Measurements from ENCODE around the gene PCNX2.

- TF ChIP-seq CREB1 (IDR thresholded peaks at IDR 0.05; ENCODE audit: low read depth) (no peak), SREBF1 (IDR thresholded peaks at IDR 0.05; ENCODE audit: low read length) (no peak), BHLHE40 (IDR thresholded peaks at IDR 0.05; ENCODE audit: borderline replicate concordance in 1 of 2, low read depth in 2 of 2, low read length in 1 of 2) (no peak), CEBPB (IDR thresholded peaks at IDR 0.05; ENCODE audit: borderline replicate concordance in 1 of 2, low read depth in 2 of 2, low read length in 2 of 2) (no peak)
- TF ChIP-seq, protein P1, sequence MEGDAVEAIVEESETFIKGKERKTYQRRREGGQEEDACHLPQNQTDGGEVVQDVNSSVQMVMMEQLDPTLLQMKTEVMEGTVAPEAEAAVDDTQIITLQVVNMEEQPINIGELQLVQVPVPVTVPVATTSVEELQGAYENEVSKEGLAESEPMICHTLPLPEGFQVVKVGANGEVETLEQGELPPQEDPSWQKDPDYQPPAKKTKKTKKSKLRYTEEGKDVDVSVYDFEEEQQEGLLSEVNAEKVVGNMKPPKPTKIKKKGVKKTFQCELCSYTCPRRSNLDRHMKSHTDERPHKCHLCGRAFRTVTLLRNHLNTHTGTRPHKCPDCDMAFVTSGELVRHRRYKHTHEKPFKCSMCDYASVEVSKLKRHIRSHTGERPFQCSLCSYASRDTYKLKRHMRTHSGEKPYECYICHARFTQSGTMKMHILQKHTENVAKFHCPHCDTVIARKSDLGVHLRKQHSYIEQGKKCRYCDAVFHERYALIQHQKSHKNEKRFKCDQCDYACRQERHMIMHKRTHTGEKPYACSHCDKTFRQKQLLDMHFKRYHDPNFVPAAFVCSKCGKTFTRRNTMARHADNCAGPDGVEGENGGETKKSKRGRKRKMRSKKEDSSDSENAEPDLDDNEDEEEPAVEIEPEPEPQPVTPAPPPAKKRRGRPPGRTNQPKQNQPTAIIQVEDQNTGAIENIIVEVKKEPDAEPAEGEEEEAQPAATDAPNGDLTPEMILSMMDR (IDR thresholded peaks at IDR 0.05 in 2 of 3, conservative IDR thresholded peaks at IDR 0.05 in 1 of 3; ENCODE audit: control insufficient read depth in 2 of 3, extremely low read depth in 1 of 3, insufficient read depth in 1 of 3, low read depth in 3 of 3, low read length in 3 of 3), result no peak
- TF ChIP-seq, protein P2, sequence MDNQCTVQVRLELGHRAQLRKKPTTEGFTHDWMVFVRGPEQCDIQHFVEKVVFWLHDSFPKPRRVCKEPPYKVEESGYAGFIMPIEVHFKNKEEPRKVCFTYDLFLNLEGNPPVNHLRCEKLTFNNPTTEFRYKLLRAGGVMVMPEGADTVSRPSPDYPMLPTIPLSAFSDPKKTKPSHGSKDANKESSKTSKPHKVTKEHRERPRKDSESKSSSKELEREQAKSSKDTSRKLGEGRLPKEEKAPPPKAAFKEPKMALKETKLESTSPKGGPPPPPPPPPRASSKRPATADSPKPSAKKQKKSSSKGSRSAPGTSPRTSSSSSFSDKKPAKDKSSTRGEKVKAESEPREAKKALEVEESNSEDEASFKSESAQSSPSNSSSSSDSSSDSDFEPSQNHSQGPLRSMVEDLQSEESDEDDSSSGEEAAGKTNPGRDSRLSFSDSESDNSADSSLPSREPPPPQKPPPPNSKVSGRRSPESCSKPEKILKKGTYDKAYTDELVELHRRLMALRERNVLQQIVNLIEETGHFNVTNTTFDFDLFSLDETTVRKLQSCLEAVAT (IDR thresholded peaks at IDR 0.05), result no peak
These were observed 15.6 kb downstream of the PCNX2 start for GRCh38 chr1:233279971-233280370.

All from GM12878 (cell line).